Endothelial cell of umbilical vein (primary cell): ENCODE measurements around the gene AP3S1. TPM values are rescaled to one million over a fixed set of nuclear protein-coding genes. Genes with fewer than 3 reads are reported as not detected.

Experiments
- BruUV-seq: library from RNA; stranded (reverse); fragments of 400-500 nt; replicated peaks from 2 replicates; lab custom pipeline; 2021; lab: Mats Ljungman, UMichigan
- CTCF ChIA-PET: fragments of 300-600, 350-600 bp; sonication (Branson Sonifier 250); formaldehyde crosslinking; loops from one replicate; lab custom pipeline; 2021; ENCODE audit warnings: antibody characterized with exemption, inconsistent platforms; lab: Charles Lee
- POLR2A ChIA-PET: fragments of 300-600, 350-600 bp; sonication (Branson Sonifier 250); formaldehyde crosslinking; loops from one replicate; lab custom pipeline; 2021; ENCODE audit warnings: antibody characterized with exemption, inconsistent platforms; lab: Charles Lee
- DNase-seq: peaks from one replicate; pipeline ENCODE4 v3.0.0-alpha.2; 2011; ENCODE audit warnings: low read depth, low spot score
- FAIRE-seq: peaks from 2 replicates; lab custom pipeline; 2011; peaks lifted over from hg19 to GRCh38; lab: Jason Lieb, UNC
- H2AFZ ChIP-seq: 2 replicates; pipeline ENCODE4 v1.6.0; 2012; ENCODE audit warnings: low read depth, low read length, control low read depth, inconsistent platforms
- H3K27ac ChIP-seq: 2 replicates; pipeline ENCODE4 v1.5.1; 2011; ENCODE audit warnings: low read depth, mild to moderate bottlenecking, control low read depth, low read length, moderate library complexity; ENCODE audit not compliant: insufficient read depth
- H3K27me3 ChIP-seq, 2 experiments: 2 replicates each; pipeline versions ENCODE4 v1.6.0 to v1.6.1; 2011; ENCODE audit warnings: low read length in 2 of 2, mixed read lengths in 1 of 2; ENCODE audit not compliant: control insufficient read depth in 2 of 2, insufficient read depth in 2 of 2
- H3K36me3 ChIP-seq, 2 experiments: 2 replicates in 1 of 2; 3 replicates in 1 of 2; pipeline ENCODE4 v1.5.1; 2011; ENCODE audit warnings: low read length in 2 of 2, mild to moderate bottlenecking in 1 of 2, moderate library complexity in 1 of 2; ENCODE audit not compliant: control insufficient read depth in 2 of 2, insufficient read depth in 2 of 2; ENCODE audit errors: extremely low read depth in 1 of 2
- H3K4me1 ChIP-seq: 3 replicates; pipeline ENCODE4 v1.5.1; 2011; ENCODE audit warnings: mild to moderate bottlenecking, low read length; ENCODE audit not compliant: control insufficient read depth, insufficient read depth; ENCODE audit errors: extremely low read depth
- H3K4me2 ChIP-seq: 2 replicates; pipeline ENCODE4 v1.6.1; 2011; ENCODE audit warnings: low read length, control low read depth, mixed read lengths; ENCODE audit not compliant: insufficient read depth
- H3K4me3 ChIP-seq, 3 experiments: fragments of 200-600 bp in 1 of 3; sonication (generic), shearing (Covaris generic) in 1 of 3; replicated peaks in 1 of 3; 2 replicates each; pipeline ENCODE4 v1.5.1; 2011 to 2016; ENCODE audit warnings: control low read depth in 3 of 3, low read length in 3 of 3, mild to moderate bottlenecking in 2 of 3, inconsistent platforms in 1 of 3, low read depth in 1 of 3, moderate library complexity in 1 of 3; ENCODE audit not compliant: insufficient read depth in 1 of 3
- H3K79me2 ChIP-seq: 2 replicates; pipeline ENCODE4 v1.6.0; 2012; ENCODE audit warnings: low read length, inconsistent platforms; ENCODE audit not compliant: control insufficient read depth, insufficient read depth
- H3K9ac ChIP-seq: replicated peaks from 2 replicates; pipeline ENCODE3; 2011; ENCODE audit warnings: low read length, control low read depth; ENCODE audit not compliant: insufficient read depth; ENCODE audit errors: extremely low read depth
- H3K9me1 ChIP-seq: replicated peaks from 3 replicates; pipeline ENCODE4 v1.6.0; 2011; ENCODE audit warnings: mild to moderate bottlenecking, low read length; ENCODE audit not compliant: control insufficient read depth, insufficient read depth; ENCODE audit errors: extremely low read depth
- H3K9me3 ChIP-seq: replicated peaks from 2 replicates; pipeline ENCODE4 v1.5.1; 2012; ENCODE audit warnings: low read length, inconsistent platforms; ENCODE audit not compliant: control insufficient read depth, insufficient read depth
- H4K20me1 ChIP-seq: replicated peaks from 2 replicates; pipeline ENCODE3; 2011; ENCODE audit warnings: mild to moderate bottlenecking, low read length; ENCODE audit not compliant: control insufficient read depth, insufficient read depth; ENCODE audit errors: extremely low read depth
- EZH2 ChIP-seq: IDR thresholded peaks from 2 replicates; pipeline ENCODE4 v1.6.1; 2012; ENCODE audit warnings: borderline replicate concordance, low read depth, mild to moderate bottlenecking, moderate library complexity, low read length, inconsistent platforms; ENCODE audit not compliant: severe bottlenecking
- FOS ChIP-seq: IDR thresholded peaks from 2 replicates; pipeline ENCODE4 v1.6.1; 2011; ENCODE audit warnings: mild to moderate bottlenecking, low read length, moderate library complexity, borderline replicate concordance; ENCODE audit not compliant: insufficient read depth
- JUN ChIP-seq: IDR thresholded peaks from 2 replicates; pipeline ENCODE4 v1.6.1; 2011; ENCODE audit warnings: borderline replicate concordance, low read depth; ENCODE audit not compliant: insufficient read length, insufficient read depth
- MYC ChIP-seq: IDR thresholded peaks from one replicate; pipeline ENCODE4 v1.6.1; 2011; ENCODE audit warnings: mild to moderate bottlenecking, low read depth, low read length
- POLR2AphosphoS5 ChIP-seq: IDR thresholded peaks from 2 replicates; pipeline ENCODE4 v1.6.1; 2012; ENCODE audit warnings: low read depth, mild to moderate bottlenecking, control low read depth, low read length, moderate library complexity; ENCODE audit not compliant: insufficient read depth
- dilution Hi-C: fragments of 300-500 bp; cut with MboI; formaldehyde crosslinking; loops from one replicate; pipeline ENCODE4 v1.15.0; 2019; ENCODE audit warnings: low sequenced_read_pairs; ENCODE audit not compliant: extremely low pct_ligation_motif_present
- intact Hi-C: fragments of 100-400 bp; cut with micrococcal nuclease; formaldehyde crosslinking; loops from one replicate; pipeline ENCODE4 v1.10.0; 2022
- polyA plus RNA-seq, 4 experiments: library from polyadenylated mRNA; depleted of rRNA in 3 of 4; stranded (reverse) in 3 of 4; unstranded in 1 of 4; fragments of >200 nt; gene quantifications; 2 replicates each; pipeline versions ENCODE4 v1.2.1 to v1.2.3, GENCODE V29; 2011 to 2012; ENCODE audit warnings: missing spikeins in 1 of 4
- total RNA-seq: library from RNA; stranded (reverse); gene quantifications from 2 replicates; pipeline ENCODE4 v1.2.3, GENCODE V29; 2021
- TF ChIP-seq, protein P1 (sequence below): IDR thresholded peaks from 2 replicates; pipeline ENCODE4 v1.6.1; 2011; ENCODE audit not compliant: insufficient read depth, insufficient read length
- TF ChIP-seq, protein P2 (sequence below), 2 donors: IDR thresholded peaks; 1 replicate in 1 of 2; 2 replicates in 1 of 2; pipeline ENCODE4 v1.5.1; 2011; ENCODE audit warnings: low read length in 2 of 2, mild to moderate bottlenecking in 2 of 2, moderate library complexity in 2 of 2, control low read depth in 1 of 2, inconsistent platforms in 1 of 2, low read depth in 1 of 2; ENCODE audit not compliant: insufficient read depth in 1 of 2; ENCODE audit errors: extremely low read depth in 1 of 2

The AP3S1 gene
- total and polyA plus RNA-seq, 2 donors (not counting 3 experiments of a cell fraction or from before 2014, with no cell fraction given) = 26.5 to 85.7 TPM

DNA sequence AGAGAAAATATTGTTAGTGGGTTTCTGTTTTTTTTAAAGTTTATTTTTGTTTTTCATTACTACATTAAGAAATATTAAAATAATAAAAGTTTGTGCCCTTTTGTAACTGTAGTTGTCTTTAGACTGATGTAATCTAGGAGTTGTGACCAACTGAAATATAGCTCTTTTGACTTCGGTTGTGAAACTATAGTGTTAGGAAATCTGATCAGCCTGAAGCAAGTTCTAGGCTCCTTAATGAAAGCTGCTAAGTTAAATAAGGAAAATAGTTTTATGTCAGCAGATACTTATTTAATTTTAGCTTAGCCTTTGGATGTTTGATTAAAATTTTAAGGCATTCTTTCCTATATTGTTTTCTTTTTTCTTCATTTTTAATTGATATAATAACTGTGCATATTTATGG lies 14.2 kb downstream of the AP3S1 start:
- BruUV-seq = no TSS peak
- TF ChIP-seq MYC (no peak), EZH2 (no peak), POLR2AphosphoS5 (no peak), JUN (no peak), FOS (no peak)
- TF ChIP-seq, protein P1, sequence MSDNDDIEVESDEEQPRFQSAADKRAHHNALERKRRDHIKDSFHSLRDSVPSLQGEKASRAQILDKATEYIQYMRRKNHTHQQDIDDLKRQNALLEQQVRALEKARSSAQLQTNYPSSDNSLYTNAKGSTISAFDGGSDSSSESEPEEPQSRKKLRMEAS = no peak
- TF ChIP-seq, protein P2, sequence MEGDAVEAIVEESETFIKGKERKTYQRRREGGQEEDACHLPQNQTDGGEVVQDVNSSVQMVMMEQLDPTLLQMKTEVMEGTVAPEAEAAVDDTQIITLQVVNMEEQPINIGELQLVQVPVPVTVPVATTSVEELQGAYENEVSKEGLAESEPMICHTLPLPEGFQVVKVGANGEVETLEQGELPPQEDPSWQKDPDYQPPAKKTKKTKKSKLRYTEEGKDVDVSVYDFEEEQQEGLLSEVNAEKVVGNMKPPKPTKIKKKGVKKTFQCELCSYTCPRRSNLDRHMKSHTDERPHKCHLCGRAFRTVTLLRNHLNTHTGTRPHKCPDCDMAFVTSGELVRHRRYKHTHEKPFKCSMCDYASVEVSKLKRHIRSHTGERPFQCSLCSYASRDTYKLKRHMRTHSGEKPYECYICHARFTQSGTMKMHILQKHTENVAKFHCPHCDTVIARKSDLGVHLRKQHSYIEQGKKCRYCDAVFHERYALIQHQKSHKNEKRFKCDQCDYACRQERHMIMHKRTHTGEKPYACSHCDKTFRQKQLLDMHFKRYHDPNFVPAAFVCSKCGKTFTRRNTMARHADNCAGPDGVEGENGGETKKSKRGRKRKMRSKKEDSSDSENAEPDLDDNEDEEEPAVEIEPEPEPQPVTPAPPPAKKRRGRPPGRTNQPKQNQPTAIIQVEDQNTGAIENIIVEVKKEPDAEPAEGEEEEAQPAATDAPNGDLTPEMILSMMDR (IDR thresholded peaks at IDR 0.05; ENCODE audit: extremely low read depth in 1 of 2, insufficient read depth in 1 of 2, low read depth in 1 of 2, low read length in 2 of 2) = no peak
- H3K9ac ChIP-seq = no peak overlapping the region
- ChIA-PET POLR2A (no interaction called here), CTCF (interaction anchor here (1.0 to 1.5 kb wide), 2 partner anchors 11 to 13 kb away, joined by 3 to 5 read pairs; no protein-coding TSS in a partner anchor)
- H3K79me2 ChIP-seq = peaks cover 64% of the 10 kb centered on the region
- dilution Hi-C loops = no loop called here
- H3K27me3 ChIP-seq = no peaks in the 10 kb centered on the region
- H3K4me1 ChIP-seq = peaks cover 19% of the 10 kb centered on the region
- H3K36me3 ChIP-seq = no peaks in the 10 kb centered on the region
- no peaks in the 10 kb centered on the region for H3K9me1 ChIP-seq
- H3K9me3 ChIP-seq = no peaks in the 10 kb centered on the region
- no peak overlapping the region for H2AFZ ChIP-seq
- FAIRE-seq (no peak), DNase-seq (no peak)
- H3K4me2 ChIP-seq = no peak overlapping the region
- no peak overlapping the region for H3K4me3 ChIP-seq
- no peak overlapping the region for H3K27ac ChIP-seq
- intact Hi-C loops = no loop called here
- peaks cover 17% of the 10 kb centered on the region for H4K20me1 ChIP-seq
